ENCODE results near the gene GAGE12J.
"Not testable (repeated sequence)": the region's sequence is repeated elsewhere in the genome, so short reads cannot be mapped to it uniquely, and the experiment has no call there.

Gene GAGE12J

DNA sequence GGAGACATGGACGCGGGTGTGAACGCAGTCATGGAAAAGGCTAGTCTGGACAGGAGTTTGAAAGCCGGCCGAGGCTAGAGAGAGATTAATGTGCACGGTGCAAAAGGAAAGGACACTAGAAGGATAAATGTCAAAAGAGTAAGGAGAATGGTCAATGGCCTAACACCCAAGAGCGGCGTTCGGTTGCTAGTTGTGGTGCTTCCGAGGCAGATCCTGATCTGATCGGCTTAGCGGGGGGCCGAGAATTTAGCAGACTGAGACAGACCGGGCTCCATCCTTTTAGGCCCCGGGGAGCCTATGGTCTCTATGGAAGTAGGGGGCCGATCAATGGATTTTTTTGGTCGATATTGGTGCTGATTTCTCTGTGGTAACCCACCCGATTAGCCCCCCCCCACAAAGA is 11.5 kb upstream of the GAGE12J start:
- TF ChIP-seq, protein P1, sequence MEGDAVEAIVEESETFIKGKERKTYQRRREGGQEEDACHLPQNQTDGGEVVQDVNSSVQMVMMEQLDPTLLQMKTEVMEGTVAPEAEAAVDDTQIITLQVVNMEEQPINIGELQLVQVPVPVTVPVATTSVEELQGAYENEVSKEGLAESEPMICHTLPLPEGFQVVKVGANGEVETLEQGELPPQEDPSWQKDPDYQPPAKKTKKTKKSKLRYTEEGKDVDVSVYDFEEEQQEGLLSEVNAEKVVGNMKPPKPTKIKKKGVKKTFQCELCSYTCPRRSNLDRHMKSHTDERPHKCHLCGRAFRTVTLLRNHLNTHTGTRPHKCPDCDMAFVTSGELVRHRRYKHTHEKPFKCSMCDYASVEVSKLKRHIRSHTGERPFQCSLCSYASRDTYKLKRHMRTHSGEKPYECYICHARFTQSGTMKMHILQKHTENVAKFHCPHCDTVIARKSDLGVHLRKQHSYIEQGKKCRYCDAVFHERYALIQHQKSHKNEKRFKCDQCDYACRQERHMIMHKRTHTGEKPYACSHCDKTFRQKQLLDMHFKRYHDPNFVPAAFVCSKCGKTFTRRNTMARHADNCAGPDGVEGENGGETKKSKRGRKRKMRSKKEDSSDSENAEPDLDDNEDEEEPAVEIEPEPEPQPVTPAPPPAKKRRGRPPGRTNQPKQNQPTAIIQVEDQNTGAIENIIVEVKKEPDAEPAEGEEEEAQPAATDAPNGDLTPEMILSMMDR (conservative IDR thresholded peaks at IDR 0.05; ENCODE audit: low read depth, low read length), result no peak
- no peak overlapping the region for H3K4me3 ChIP-seq (ENCODE audit: low read depth, low read length)
- no peak for DNase-seq (ENCODE audit: low read depth)

DNA sequence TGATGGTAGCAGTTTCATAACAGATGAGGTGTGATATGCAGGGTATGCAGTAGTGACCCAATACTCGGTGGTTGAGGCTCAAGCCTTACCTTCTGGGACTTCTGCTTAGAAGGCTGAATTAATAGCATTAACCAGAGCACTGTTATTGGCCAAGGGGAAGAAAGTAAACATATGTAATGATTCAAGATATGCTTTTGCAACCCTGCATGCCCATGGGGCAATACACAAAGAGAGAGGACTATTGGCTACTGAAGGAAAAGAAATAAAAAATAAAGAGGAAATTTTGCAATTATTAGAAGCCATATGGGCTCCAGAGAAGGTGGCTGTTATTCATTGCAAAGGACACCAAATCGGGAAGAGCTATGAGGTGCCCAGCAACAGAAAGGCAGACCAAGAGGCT is 9.7 kb upstream of the GAGE12J start:
- TF ChIP-seq, protein P1 (conservative IDR thresholded peaks at IDR 0.05; ENCODE audit: low read depth, low read length), result no peak
- no peak for DNase-seq (ENCODE audit: low read depth)
- no peak overlapping the region for H3K4me3 ChIP-seq (ENCODE audit: low read depth, low read length)

DNA sequence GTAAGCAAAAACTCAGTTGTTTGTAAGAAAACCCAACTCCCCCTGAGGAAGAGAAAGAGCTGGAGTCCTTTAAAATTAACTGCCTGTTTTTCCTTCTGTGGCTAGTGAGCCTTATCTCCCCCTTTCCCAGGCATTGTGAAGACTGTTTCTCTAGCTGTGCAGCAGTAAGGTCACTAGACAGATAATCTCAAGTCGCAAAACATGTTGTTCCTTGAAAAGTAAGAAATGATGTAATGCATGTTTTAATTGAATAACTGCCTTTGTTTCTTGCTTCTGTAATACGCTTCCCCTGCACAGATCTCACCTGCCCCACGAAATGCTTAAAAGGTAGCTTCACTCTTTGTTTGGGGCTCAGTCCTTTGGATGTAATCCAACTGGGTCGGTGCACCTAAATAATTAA is 5.8 kb upstream of the GAGE12J start:
- TF ChIP-seq, protein P1 (conservative IDR thresholded peaks at IDR 0.05; ENCODE audit: low read depth, low read length), result no peak

DNA sequence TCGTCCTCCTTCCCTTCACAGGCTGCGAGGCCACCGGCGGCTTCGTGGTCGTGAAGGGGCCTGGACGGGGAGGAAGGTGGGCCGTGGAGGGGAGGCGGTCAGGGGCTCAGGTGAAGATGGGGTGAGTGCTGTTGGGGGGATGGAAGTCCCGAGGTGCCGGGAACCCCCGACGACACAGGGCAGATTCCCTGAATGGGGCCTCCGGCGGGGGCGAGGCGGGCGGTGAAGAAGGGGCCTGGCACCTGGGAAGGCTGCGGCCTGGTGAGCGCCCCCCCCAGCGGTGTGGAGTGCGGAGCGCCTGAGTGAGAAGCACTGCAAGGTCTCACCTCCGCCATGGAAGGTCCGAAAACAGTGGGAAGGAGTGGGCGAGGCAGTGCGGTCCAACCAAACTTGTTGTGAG is 429 bp downstream of the GAGE12J start:
- not testable (repeated sequence) for H3K4me3 ChIP-seq (ENCODE audit: low read depth, low read length); DNase-seq (ENCODE audit: low read depth)

More for the DNA sequence above, 5.8 kb upstream of the GAGE12J start:
- DNase-seq (ENCODE audit: low read depth), result no peak
- H3K4me3 ChIP-seq (ENCODE audit: low read depth, low read length), result no peak overlapping the region

DNA sequence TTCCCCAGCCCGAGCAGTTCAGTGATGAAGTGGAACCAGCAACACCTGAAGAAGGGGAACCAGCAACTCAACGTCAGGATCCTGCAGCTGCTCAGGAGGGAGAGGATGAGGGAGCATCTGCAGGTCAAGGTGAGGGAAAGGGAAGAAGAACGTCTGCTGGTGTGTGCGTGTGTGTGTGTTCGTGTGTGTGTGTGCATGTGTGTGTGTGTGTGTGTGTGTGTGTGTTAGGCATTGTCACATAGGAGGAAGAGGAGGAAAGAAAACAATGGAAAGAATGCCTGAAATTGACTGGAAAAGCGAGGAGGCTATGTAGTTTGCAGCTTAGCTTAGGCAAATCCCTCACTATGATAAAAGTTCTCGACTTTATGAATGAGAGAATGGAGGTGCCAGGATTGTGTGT is 1.9 kb downstream of the GAGE12J start:
- H3K4me3 ChIP-seq (ENCODE audit: low read depth, low read length); DNase-seq (ENCODE audit: low read depth): not testable (repeated sequence)

DNA sequence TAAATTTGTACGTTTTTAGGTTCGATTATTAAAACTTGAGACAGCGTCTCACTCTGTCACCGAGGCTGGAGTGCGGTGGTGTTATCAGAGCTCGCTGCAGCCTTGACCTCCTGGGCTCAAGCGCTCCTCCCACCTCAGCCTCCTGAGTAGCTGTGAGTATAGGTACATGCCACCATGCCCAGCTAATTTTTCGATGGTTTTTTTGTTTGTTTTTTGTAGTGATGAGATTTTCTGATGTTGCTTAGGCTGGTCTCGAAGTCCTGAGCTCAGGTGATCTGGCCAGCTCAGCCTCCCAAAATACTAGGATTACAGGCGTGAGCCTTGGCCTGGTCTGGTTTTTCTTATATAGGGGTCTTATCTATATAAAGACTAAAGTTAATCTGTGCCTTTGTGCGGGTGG is 8.6 kb downstream of the GAGE12J start:
- not testable (repeated sequence) for DNase-seq (ENCODE audit: low read depth); H3K4me3 ChIP-seq (ENCODE audit: low read depth, low read length)

DNA sequence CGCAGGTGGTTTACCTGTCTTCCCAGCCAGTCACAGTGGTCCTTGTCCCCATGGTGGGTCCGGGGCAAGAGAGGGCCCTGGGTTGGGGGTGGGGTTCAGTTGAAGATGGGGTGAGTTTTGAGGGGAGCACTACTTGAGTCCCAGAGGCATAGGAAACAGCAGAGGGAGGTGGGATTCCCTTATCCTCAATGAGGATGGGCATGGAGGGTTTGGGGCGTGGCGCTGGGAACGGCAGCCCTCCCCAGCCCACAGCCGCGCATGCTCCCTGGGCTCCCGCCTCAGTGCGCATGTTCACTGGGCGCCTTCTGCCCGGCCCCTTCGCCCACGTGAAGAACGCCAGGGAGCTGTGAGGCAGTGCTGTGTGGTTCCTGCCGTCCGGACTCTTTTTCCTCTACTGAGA is 9.4 kb downstream of the GAGE12J start, which contains the start of gene GAGE13:
Gene GAGE13 (plus strand): TSS at position 301 of the 400 bp plus-strand sequence. CDS start 1,156 bp downstream, outside the sequence.
- not testable (repeated sequence) for DNase-seq (ENCODE audit: low read depth); H3K4me3 ChIP-seq (ENCODE audit: low read depth, low read length)

DNA sequence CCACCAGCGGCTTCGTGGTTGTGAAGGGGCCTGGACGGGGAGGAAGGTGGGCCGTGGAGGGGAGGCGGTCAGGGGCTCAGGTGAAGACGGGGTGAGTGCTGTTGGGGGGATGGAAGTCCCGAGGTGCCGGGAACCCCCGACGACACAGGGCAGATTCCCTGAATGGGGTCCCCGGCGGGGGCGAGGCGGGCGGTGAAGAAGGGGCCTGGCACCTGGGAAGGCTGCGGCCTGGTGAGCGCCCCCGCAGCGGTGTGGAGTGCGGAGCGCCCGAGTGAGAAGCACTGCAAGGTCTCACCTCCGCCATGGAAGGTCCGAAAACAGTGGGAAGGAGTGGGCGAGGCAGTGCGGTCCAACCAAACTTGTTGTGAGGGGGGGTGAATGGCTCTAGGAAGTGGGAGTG is 10.0 kb downstream of the GAGE12J start:
- DNase-seq (ENCODE audit: low read depth); H3K4me3 ChIP-seq (ENCODE audit: low read depth, low read length): not testable (repeated sequence)

DNA sequence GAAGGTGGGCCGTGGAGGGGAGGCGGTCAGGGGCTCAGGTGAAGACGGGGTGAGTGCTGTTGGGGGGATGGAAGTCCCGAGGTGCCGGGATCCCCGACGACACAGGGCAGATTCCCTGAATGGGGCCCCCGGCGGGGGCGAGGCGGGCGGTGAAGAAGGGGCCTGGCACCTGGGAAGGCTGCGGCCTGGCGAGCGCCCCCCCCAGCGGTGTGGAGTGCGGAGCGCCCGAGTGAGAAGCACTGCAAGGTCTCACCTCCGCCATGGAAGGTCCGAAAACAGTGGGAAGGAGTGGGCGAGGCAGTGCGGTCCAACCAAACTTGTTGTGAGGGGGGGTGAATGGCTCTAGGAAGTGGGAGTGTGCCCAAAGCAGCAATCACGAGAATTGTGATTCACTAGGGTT is 19.6 kb downstream of the GAGE12J start:
- H3K4me3 ChIP-seq (ENCODE audit: low read depth, low read length); DNase-seq (ENCODE audit: low read depth): not testable (repeated sequence)

DNA sequence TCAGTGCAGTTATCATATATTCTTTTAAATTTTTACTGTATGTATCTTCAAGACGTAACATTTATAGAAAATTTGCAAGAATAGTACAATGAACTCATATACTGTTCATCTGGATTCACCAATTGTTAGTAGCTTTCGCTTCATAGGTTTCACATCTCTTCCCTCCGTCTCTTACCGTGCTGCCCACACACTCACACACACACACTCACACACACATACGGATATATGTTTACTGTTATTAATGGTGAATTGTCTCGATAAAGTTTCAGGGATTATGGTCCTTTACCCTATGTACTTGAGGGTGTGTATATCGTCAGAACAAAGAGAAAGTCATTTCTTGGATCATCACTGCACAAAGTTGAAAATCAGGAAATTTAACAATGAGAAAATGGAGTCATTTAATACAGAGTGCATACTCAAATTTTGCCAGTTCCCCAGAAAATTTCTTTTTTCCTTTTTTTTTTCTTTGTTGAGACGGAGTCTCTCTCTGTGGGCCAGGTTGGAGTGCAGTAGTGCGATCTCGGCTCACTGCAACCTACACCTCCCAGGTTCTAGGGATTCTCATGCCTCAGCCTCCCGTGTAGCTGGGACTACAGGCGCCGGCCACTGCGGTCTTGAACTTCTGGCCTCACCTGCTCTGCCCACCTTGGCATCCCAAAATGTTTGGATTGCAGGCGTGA is 22.8 kb downstream of the GAGE12J start:
- not testable (repeated sequence) for DNase-seq (ENCODE audit: low read depth); H3K4me3 ChIP-seq (ENCODE audit: low read depth, low read length)

DNA sequence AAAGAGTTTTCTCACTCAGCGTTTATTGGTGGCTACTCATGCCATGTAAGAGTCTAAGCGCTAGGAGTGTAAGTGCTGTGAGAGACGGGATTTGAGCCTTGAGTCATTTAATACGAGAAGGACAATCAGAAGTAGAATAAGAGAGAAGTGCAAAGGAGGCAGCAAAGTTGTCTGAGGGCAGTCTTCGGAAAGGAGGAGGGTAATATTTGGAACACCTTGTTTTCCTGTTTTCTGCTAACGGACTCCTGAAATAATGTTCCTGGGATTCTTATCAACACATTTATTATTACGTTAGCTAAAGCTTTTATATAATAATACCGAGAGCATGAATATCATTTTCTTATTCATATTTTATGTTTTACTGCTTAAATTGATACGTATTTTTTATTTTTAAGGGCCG is 23.6 kb downstream of the GAGE12J start:
- DNase-seq (ENCODE audit: low read depth); H3K4me3 ChIP-seq (ENCODE audit: low read depth, low read length): not testable (repeated sequence)

DNA sequence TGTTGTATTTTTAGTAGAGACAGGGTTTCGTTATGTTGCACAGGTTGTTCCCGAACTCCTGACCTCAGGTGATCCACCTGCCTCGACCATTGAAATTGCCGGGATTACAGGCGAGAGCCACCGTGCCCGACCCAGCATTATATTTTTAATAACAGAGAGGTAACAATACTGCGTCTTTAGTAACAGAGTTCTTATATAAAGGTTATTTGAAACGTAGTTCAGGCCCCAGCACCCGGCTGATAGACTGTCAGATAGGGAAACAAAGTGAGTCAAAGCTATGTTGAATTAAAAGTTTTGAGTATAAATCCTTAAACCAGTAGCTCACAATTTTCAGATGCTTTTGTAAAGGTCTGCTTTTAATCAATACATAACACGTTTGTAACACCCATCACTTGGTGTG is 24.3 kb downstream of the GAGE12J start:
- not testable (repeated sequence) for DNase-seq (ENCODE audit: low read depth); H3K4me3 ChIP-seq (ENCODE audit: low read depth, low read length)
